ENCODE results near the gene CENPX. TPM values are rescaled to one million over a fixed set of nuclear protein-coding genes. Genes with fewer than 3 reads are reported as not detected.

The CENPX gene
- total and polyA plus RNA-seq, 2 donors (not counting 3 experiments of a cell fraction or from before 2014, with no cell fraction given): 56.2 to 67.2 TPM

DNA sequence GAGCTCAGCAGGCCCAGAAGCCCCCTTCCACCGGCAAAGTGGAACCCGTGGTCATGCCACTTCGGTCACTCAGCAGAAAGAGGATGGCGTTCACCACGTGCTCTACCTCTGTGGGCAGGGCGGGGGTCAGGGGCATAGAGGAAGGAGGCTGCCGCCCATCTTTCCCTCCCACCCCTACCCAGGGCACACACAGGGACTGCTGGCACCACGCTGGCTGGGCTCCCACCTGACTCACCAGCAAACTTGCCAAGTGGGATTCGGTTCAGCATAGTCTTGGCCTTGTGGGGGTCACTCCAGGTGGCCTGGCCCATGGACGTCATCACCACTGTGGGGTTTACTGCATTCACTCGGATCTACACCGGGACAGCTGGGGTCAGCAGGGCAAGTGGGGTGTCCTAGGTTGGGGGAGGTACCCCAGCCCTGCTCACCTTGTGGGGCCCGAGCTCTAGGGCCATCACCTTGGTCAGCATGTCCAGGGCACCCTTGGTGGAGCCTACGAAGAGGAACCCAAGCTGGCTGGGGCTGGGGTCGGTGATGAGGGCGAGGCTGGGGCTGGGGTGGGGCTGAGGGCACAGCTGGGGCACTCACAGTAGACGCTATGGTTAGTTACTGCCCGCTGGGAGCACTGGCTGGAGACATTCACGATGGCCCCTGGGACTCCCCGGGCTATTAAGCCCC lies 13.4 kb upstream of the CENPX start:
- POLR2A ChIA-PET: no interaction called here

GRCh38 chr17:82035488-82035887 lies 12.8 kb upstream of the CENPX start:
- intact Hi-C loops (cut with micrococcal nuclease) (loop anchor here (10.0 kb wide), 2 partner anchors 199 to 379 kb away; partner anchors contain the start of genes HEXD and OGFOD3), dilution Hi-C loops (cut with MboI; ENCODE audit: extremely low pct_ligation_motif_present, low sequenced_read_pairs) (no loop called here)
- peaks cover 16% of the 10 kb centered on the region for H3K4me1 ChIP-seq (ENCODE audit: control insufficient read depth, extremely low read depth, insufficient read depth, low read length)
- no peaks in the 10 kb centered on the region for H3K27me3 ChIP-seq (ENCODE audit: control insufficient read depth in 2 of 2, insufficient read depth in 2 of 2, low read length in 2 of 2)
- ChIA-PET CTCF (interaction anchor here (1.1 kb wide), 1 partner anchor 12 kb away, joined by 6 read pairs; the partner anchor contains the start of genes CENPX and LRRC45), POLR2A (no interaction called here)
- peak; percentile 21 for FAIRE-seq
- H3K4me2 ChIP-seq (ENCODE audit: insufficient read depth, low read length): no peak overlapping the region
- DNase-seq (ENCODE audit: low read depth, low spot score): no peak
- no peaks in the 10 kb centered on the region for H3K9me3 ChIP-seq (replicated peaks; ENCODE audit: control insufficient read depth, insufficient read depth, low read length)
- no peaks in the 10 kb centered on the region for H3K9me1 ChIP-seq (replicated peaks; ENCODE audit: control insufficient read depth, extremely low read depth, insufficient read depth, low read length)
- H3K36me3 ChIP-seq (ENCODE audit: control insufficient read depth in 2 of 2, extremely low read depth in 1 of 2, insufficient read depth in 2 of 2, low read length in 2 of 2): no peaks in the 10 kb centered on the region
- H3K4me3 ChIP-seq (replicated peaks in 1 of 3; ENCODE audit: insufficient read depth in 1 of 3, low read depth in 1 of 3, low read length in 3 of 3): no peak overlapping the region
- H3K27ac ChIP-seq (ENCODE audit: insufficient read depth, low read depth, low read length): no peak overlapping the region
- H2AFZ ChIP-seq (ENCODE audit: low read depth, low read length): no peak overlapping the region
- H4K20me1 ChIP-seq (replicated peaks; ENCODE audit: control insufficient read depth, extremely low read depth, insufficient read depth, low read length): no peaks in the 10 kb centered on the region
- no peak overlapping the region for H3K9ac ChIP-seq (replicated peaks; ENCODE audit: extremely low read depth, insufficient read depth, low read length)
- peaks cover 7% of the 10 kb centered on the region for H3K79me2 ChIP-seq (ENCODE audit: control insufficient read depth, insufficient read depth, low read length)
- no TSS peak for BruUV-seq (replicated peaks)
- TF ChIP-seq, protein P1, sequence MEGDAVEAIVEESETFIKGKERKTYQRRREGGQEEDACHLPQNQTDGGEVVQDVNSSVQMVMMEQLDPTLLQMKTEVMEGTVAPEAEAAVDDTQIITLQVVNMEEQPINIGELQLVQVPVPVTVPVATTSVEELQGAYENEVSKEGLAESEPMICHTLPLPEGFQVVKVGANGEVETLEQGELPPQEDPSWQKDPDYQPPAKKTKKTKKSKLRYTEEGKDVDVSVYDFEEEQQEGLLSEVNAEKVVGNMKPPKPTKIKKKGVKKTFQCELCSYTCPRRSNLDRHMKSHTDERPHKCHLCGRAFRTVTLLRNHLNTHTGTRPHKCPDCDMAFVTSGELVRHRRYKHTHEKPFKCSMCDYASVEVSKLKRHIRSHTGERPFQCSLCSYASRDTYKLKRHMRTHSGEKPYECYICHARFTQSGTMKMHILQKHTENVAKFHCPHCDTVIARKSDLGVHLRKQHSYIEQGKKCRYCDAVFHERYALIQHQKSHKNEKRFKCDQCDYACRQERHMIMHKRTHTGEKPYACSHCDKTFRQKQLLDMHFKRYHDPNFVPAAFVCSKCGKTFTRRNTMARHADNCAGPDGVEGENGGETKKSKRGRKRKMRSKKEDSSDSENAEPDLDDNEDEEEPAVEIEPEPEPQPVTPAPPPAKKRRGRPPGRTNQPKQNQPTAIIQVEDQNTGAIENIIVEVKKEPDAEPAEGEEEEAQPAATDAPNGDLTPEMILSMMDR (IDR thresholded peaks at IDR 0.05; ENCODE audit: extremely low read depth in 1 of 2, insufficient read depth in 1 of 2, low read depth in 1 of 2, low read length in 2 of 2): no peak
- TF ChIP-seq MYC (IDR thresholded peaks at IDR 0.05; ENCODE audit: low read depth, low read length) (no peak), FOS (IDR thresholded peaks at IDR 0.05; ENCODE audit: borderline replicate concordance, insufficient read depth, low read length) (no peak), POLR2A (IDR thresholded peaks at IDR 0.05; ENCODE audit: low read depth, low read length) (no peak), POLR2AphosphoS5 (IDR thresholded peaks at IDR 0.05; ENCODE audit: insufficient read depth, low read depth, low read length) (no peak), GATA2 (IDR thresholded peaks at IDR 0.05; ENCODE audit: insufficient read depth, insufficient read length, low read depth, low read length) (no peak), EZH2 (IDR thresholded peaks at IDR 0.05; ENCODE audit: borderline replicate concordance, low read depth, low read length, severe bottlenecking) (no peak), JUN (IDR thresholded peaks at IDR 0.05; ENCODE audit: borderline replicate concordance, insufficient read depth, insufficient read length, low read depth) (no peak)
- TF ChIP-seq, protein P2, sequence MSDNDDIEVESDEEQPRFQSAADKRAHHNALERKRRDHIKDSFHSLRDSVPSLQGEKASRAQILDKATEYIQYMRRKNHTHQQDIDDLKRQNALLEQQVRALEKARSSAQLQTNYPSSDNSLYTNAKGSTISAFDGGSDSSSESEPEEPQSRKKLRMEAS (IDR thresholded peaks at IDR 0.05; ENCODE audit: insufficient read depth, insufficient read length): no peak

More for the DNA sequence above, 13.4 kb upstream of the CENPX start:
- Histone ChIP-seq H3K79me2 (ENCODE audit: control insufficient read depth, insufficient read depth, low read length) (peaks cover 7% of the 10 kb centered on the region), H4K20me1 (replicated peaks; ENCODE audit: control insufficient read depth, extremely low read depth, insufficient read depth, low read length) (no peaks in the 10 kb centered on the region), H3K4me2 (ENCODE audit: insufficient read depth, low read length) (peak overlapping the region; percentile 67), H3K9me1 (replicated peaks; ENCODE audit: control insufficient read depth, extremely low read depth, insufficient read depth, low read length) (no peaks in the 10 kb centered on the region), H3K27ac (ENCODE audit: insufficient read depth, low read depth, low read length) (no peak overlapping the region), H3K4me1 (ENCODE audit: control insufficient read depth, extremely low read depth, insufficient read depth, low read length) (peaks cover 13% of the 10 kb centered on the region), H3K27me3 (ENCODE audit: control insufficient read depth in 2 of 2, insufficient read depth in 2 of 2, low read length in 2 of 2) (no peaks in the 10 kb centered on the region), H3K36me3 (ENCODE audit: control insufficient read depth in 2 of 2, extremely low read depth in 1 of 2, insufficient read depth in 2 of 2, low read length in 2 of 2) (no peaks in the 10 kb centered on the region), H2AFZ (ENCODE audit: low read depth, low read length) (no peak overlapping the region), H3K9ac (replicated peaks; ENCODE audit: extremely low read depth, insufficient read depth, low read length) (peak overlapping the region; percentile 78), H3K9me3 (replicated peaks; ENCODE audit: control insufficient read depth, insufficient read depth, low read length) (no peaks in the 10 kb centered on the region), H3K4me3 (replicated peaks in 1 of 3; ENCODE audit: insufficient read depth in 1 of 3, low read depth in 1 of 3, low read length in 3 of 3) (no peak overlapping the region)
- CTCF ChIA-PET: interaction anchor here (1.1 kb wide), 1 partner anchor 13 kb away, joined by 6 read pairs; the partner anchor contains the start of genes CENPX and LRRC45
- intact Hi-C loops (cut with micrococcal nuclease) (loop anchor here (2.0 to 10.0 kb wide), 3 partner anchors 17 to 379 kb away; partner anchors contain the start of genes HEXD and OGFOD3), dilution Hi-C loops (cut with MboI; ENCODE audit: extremely low pct_ligation_motif_present, low sequenced_read_pairs) (no loop called here)
- DNase-seq (ENCODE audit: low read depth, low spot score) (no peak), FAIRE-seq (no peak)
- no peak for TF ChIP-seq EZH2 (IDR thresholded peaks at IDR 0.05; ENCODE audit: borderline replicate concordance, low read depth, low read length, severe bottlenecking)
- TF ChIP-seq, protein P1 (IDR thresholded peaks at IDR 0.05; ENCODE audit: extremely low read depth in 1 of 2, insufficient read depth in 1 of 2, low read depth in 1 of 2, low read length in 2 of 2): no peak
- BruUV-seq (replicated peaks): TSS peak; percentile 72
